HEK293 (cell line): ENCODE results near the gene BDNF.

Experiments
- AEBP2 ChIP-seq: fragments of 450-650 bp; formaldehyde crosslinking; IDR thresholded peaks from 2 replicates; pipeline ENCODE4 v1.5.1; 2016; ENCODE audit warnings: missing biosample characterization, missing genetic modification characterization, borderline replicate concordance
- GLIS2 ChIP-seq: fragments of 450-650 bp; formaldehyde crosslinking; IDR thresholded peaks from 2 replicates; pipeline ENCODE4 v1.5.1; 2016; ENCODE audit warnings: missing biosample characterization, missing genetic modification characterization
- KLF1 ChIP-seq: fragments of 450-650 bp; formaldehyde crosslinking; IDR thresholded peaks from 2 replicates; pipeline ENCODE4 v1.5.1; 2016; ENCODE audit warnings: missing biosample characterization, missing genetic modification characterization
- KLF16 ChIP-seq: fragments of 450-650 bp; formaldehyde crosslinking; IDR thresholded peaks from 2 replicates; pipeline ENCODE4 v1.5.1; 2017; ENCODE audit warnings: missing biosample characterization, missing genetic modification characterization
- KLF7 ChIP-seq: fragments of 450-650 bp; formaldehyde crosslinking; IDR thresholded peaks from 2 replicates; pipeline ENCODE4 v1.5.1; 2016; ENCODE audit warnings: missing biosample characterization, missing genetic modification characterization, borderline replicate concordance
- MZF1 ChIP-seq: fragments of 450-650 bp; formaldehyde crosslinking; IDR thresholded peaks from 2 replicates; pipeline ENCODE4 v1.5.1; 2017; ENCODE audit warnings: missing biosample characterization, missing genetic modification characterization, borderline replicate concordance
- OVOL3 ChIP-seq: fragments of 450-650 bp; formaldehyde crosslinking; IDR thresholded peaks from 2 replicates; pipeline ENCODE4 v1.5.1; 2016; ENCODE audit warnings: missing biosample characterization, missing genetic modification characterization
- REST ChIP-seq: fragments of 450-650 bp; formaldehyde crosslinking; IDR thresholded peaks from 2 replicates; pipeline ENCODE4 v1.5.1; 2016; ENCODE audit warnings: missing biosample characterization, missing genetic modification characterization
- SALL2 ChIP-seq: fragments of 450-650 bp; formaldehyde crosslinking; IDR thresholded peaks from 2 replicates; pipeline ENCODE4 v1.5.0; 2017; ENCODE audit warnings: missing biosample characterization, mild to moderate bottlenecking, missing genetic modification characterization, borderline replicate concordance
- ZBTB17 ChIP-seq: fragments of 450-650 bp; formaldehyde crosslinking; IDR thresholded peaks from 2 replicates; pipeline ENCODE4 v1.5.1; 2016; ENCODE audit warnings: missing biosample characterization, missing genetic modification characterization
- ZFP69B ChIP-seq: fragments of 450-650 bp; formaldehyde crosslinking; IDR thresholded peaks from 2 replicates; pipeline ENCODE4 v1.5.1; 2016; ENCODE audit warnings: missing biosample characterization, missing genetic modification characterization
- ZNF132 ChIP-seq: fragments of 450-650 bp; formaldehyde crosslinking; IDR thresholded peaks from 2 replicates; pipeline ENCODE4 v1.5.1; 2017; ENCODE audit warnings: missing biosample characterization, missing genetic modification characterization, borderline replicate concordance
- ZNF138 ChIP-seq: fragments of 450-650 bp; formaldehyde crosslinking; IDR thresholded peaks from 2 replicates; pipeline ENCODE4 v1.5.1; 2016; ENCODE audit warnings: missing biosample characterization, missing genetic modification characterization, borderline replicate concordance
- ZNF18 ChIP-seq: fragments of 450-650 bp; formaldehyde crosslinking; IDR thresholded peaks from 2 replicates; pipeline ENCODE4 v1.5.1; 2016; ENCODE audit warnings: missing biosample characterization, missing genetic modification characterization
- ZNF184 ChIP-seq: fragments of 450-650 bp; IDR thresholded peaks from 2 replicates; pipeline ENCODE4 v1.5.1; 2018; ENCODE audit warnings: missing biosample characterization, mild to moderate bottlenecking, missing genetic modification characterization
- ZNF302 ChIP-seq: fragments of 450-650 bp; formaldehyde crosslinking; IDR thresholded peaks from 2 replicates; pipeline ENCODE4 v1.5.1; 2016; ENCODE audit warnings: missing biosample characterization, missing genetic modification characterization, low read depth
- ZNF335 ChIP-seq: fragments of 450-650 bp; formaldehyde crosslinking; conservative IDR thresholded peaks from 2 replicates; pipeline ENCODE4 v1.5.1; 2016; ENCODE audit warnings: missing biosample characterization, missing genetic modification characterization
- ZNF341 ChIP-seq: fragments of 450-650 bp; formaldehyde crosslinking; IDR thresholded peaks from 2 replicates; pipeline ENCODE4; 2016; ENCODE audit warnings: low read depth, missing biosample characterization, missing genetic modification characterization
- ZNF366 ChIP-seq: fragments of 450-650 bp; formaldehyde crosslinking; conservative IDR thresholded peaks from 2 replicates; pipeline ENCODE4 v1.5.1; 2016; ENCODE audit warnings: missing biosample characterization, missing genetic modification characterization
- ZNF391 ChIP-seq: fragments of 450-650 bp; formaldehyde crosslinking; IDR thresholded peaks from 2 replicates; pipeline ENCODE4 v1.5.1; 2016; ENCODE audit warnings: low read depth, missing biosample characterization, missing genetic modification characterization, borderline replicate concordance
- ZNF585B ChIP-seq: fragments of 450-650 bp; formaldehyde crosslinking; IDR thresholded peaks from 2 replicates; pipeline ENCODE4 v1.5.1; 2016; ENCODE audit warnings: missing biosample characterization, missing genetic modification characterization
- ZNF623 ChIP-seq: fragments of 450-650 bp; formaldehyde crosslinking; IDR thresholded peaks from 2 replicates; pipeline ENCODE4 v1.5.1; 2016; ENCODE audit warnings: missing biosample characterization, missing genetic modification characterization
- ZNF658 ChIP-seq: fragments of 450-650 bp; formaldehyde crosslinking; IDR thresholded peaks from 2 replicates; pipeline ENCODE4; 2016; ENCODE audit warnings: missing biosample characterization, missing genetic modification characterization
- ZNF670 ChIP-seq: fragments of 450-650 bp; formaldehyde crosslinking; IDR thresholded peaks from 2 replicates; pipeline ENCODE4 v1.5.1; 2016; ENCODE audit warnings: missing biosample characterization, missing genetic modification characterization, low read depth
- ZNF768 ChIP-seq: fragments of 450-650 bp; formaldehyde crosslinking; IDR thresholded peaks from 2 replicates; pipeline ENCODE4 v1.5.1; 2018; ENCODE audit warnings: missing biosample characterization, mild to moderate bottlenecking, missing genetic modification characterization
- ZSCAN23 ChIP-seq: fragments of 450-650 bp; formaldehyde crosslinking; IDR thresholded peaks from 2 replicates; pipeline ENCODE4 v1.5.1; 2016; ENCODE audit warnings: missing biosample characterization, missing genetic modification characterization
- TF ChIP-seq, protein P1 (sequence below): fragments of 450-650 bp; formaldehyde crosslinking; IDR thresholded peaks from 2 replicates; pipeline ENCODE4 v1.5.1; 2016; ENCODE audit warnings: missing biosample characterization, missing genetic modification characterization
- TF ChIP-seq, protein P2 (sequence below): fragments of 450-650 bp; formaldehyde crosslinking; IDR thresholded peaks from 2 replicates; pipeline ENCODE4 v1.5.1; 2017; ENCODE audit warnings: missing biosample characterization, missing genetic modification characterization
- TF ChIP-seq, protein P3 (sequence below): fragments of 450-650 bp; formaldehyde crosslinking; optimal IDR thresholded peaks from 2 replicates; pipeline ENCODE3; 2016; ENCODE audit warnings: missing biosample characterization, mild to moderate bottlenecking, missing genetic modification characterization

BDNF gene

GRCh38 chr11:27718863-27719545, 18.7 kb upstream of the BDNF start (continued):
- TF ChIP-seq SALL2 (tag by site-specific recombination) = no peak
- no peak; the same call in 1 of the 2 replicates for TF ChIP-seq ZNF341 (tag by site-specific recombination)
- TF ChIP-seq ZBTB17 (tag by site-specific recombination) = peak; percentile 46; the same call in 1 of the 2 replicates
- peak; percentile 46; the same call in 1 of the 2 replicates for TF ChIP-seq KLF1
- TF ChIP-seq, protein P1, sequence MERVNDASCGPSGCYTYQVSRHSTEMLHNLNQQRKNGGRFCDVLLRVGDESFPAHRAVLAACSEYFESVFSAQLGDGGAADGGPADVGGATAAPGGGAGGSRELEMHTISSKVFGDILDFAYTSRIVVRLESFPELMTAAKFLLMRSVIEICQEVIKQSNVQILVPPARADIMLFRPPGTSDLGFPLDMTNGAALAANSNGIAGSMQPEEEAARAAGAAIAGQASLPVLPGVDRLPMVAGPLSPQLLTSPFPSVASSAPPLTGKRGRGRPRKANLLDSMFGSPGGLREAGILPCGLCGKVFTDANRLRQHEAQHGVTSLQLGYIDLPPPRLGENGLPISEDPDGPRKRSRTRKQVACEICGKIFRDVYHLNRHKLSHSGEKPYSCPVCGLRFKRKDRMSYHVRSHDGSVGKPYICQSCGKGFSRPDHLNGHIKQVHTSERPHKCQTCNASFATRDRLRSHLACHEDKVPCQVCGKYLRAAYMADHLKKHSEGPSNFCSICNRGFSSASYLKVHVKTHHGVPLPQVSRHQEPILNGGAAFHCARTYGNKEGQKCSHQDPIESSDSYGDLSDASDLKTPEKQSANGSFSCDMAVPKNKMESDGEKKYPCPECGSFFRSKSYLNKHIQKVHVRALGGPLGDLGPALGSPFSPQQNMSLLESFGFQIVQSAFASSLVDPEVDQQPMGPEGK = peak; percentile 64
- no peak for TF ChIP-seq MZF1 (tag by site-specific recombination)
- TF ChIP-seq GLIS2 (tag by site-specific recombination) = peak; percentile 73
- no peak for TF ChIP-seq ZNF670 (tag by site-specific recombination)
- no peak for TF ChIP-seq ZNF623 (tag by site-specific recombination)
- no peak for TF ChIP-seq ZNF138 (tag by site-specific recombination)
- no peak for TF ChIP-seq ZNF768
- TF ChIP-seq, protein P2, sequence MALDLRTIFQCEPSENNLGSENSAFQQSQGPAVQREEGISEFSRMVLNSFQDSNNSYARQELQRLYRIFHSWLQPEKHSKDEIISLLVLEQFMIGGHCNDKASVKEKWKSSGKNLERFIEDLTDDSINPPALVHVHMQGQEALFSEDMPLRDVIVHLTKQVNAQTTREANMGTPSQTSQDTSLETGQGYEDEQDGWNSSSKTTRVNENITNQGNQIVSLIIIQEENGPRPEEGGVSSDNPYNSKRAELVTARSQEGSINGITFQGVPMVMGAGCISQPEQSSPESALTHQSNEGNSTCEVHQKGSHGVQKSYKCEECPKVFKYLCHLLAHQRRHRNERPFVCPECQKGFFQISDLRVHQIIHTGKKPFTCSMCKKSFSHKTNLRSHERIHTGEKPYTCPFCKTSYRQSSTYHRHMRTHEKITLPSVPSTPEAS (tag by site-specific recombination) = no peak
- no peak for TF ChIP-seq ZNF18 (tag by site-specific recombination)
- TF ChIP-seq ZNF335 (tag by site-specific recombination) = peak; percentile 47
- TF ChIP-seq, protein P3, sequence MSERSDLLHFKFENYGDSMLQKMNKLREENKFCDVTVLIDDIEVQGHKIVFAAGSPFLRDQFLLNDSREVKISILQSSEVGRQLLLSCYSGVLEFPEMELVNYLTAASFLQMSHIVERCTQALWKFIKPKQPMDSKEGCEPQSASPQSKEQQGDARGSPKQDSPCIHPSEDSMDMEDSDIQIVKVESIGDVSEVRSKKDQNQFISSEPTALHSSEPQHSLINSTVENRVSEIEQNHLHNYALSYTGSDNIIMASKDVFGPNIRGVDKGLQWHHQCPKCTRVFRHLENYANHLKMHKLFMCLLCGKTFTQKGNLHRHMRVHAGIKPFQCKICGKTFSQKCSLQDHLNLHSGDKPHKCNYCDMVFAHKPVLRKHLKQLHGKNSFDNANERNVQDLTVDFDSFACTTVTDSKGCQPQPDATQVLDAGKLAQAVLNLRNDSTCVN = peak; percentile 50
- no peak; the same call in 1 of the 2 replicates for TF ChIP-seq ZNF585B (tag by site-specific recombination)
- no peak for TF ChIP-seq ZNF184 (tag by site-specific recombination)
- TF ChIP-seq ZNF391 (tag by site-specific recombination) = no peak
- 0 out of 2 replicates have a peak, but pooled peaks have one; percentile 15 for TF ChIP-seq ZNF366
- TF ChIP-seq REST (tag by site-specific recombination) = peak; percentile 92
- TF ChIP-seq ZNF302 = no peak
- no peak for TF ChIP-seq ZNF658 (tag by site-specific recombination)
- TF ChIP-seq KLF7 (tag by site-specific recombination) = no peak
- no peak for TF ChIP-seq OVOL3 (tag by site-specific recombination)
- no peak for TF ChIP-seq ZSCAN23 (tag by site-specific recombination)
- no peak for TF ChIP-seq AEBP2
- TF ChIP-seq ZFP69B (tag by site-specific recombination) = no peak
- TF ChIP-seq ZNF132 (tag by site-specific recombination) = no peak
- TF ChIP-seq KLF16 (tag by site-specific recombination) = 0 out of 2 replicates have a peak, but pooled peaks have one; percentile 2
